B cell (primary cell): Measurements from ENCODE around the gene SLC22A2. TPM values are rescaled to one million over a fixed set of nuclear protein-coding genes. Genes with fewer than 3 reads are reported as not detected.

ENCODE experiments used
- ATAC-seq: fragments of 200-7000 bp; cut with Tn5 transposase; one replicate; pipeline ENCODE4 v1.10.0; 2021; ENCODE audit warnings: low read depth, mild to moderate bottlenecking, moderate number of reproducible peaks, moderate library complexity
- CTCF ChIA-PET: fragments of 350-600 bp; sonication (Branson Sonifier 250); formaldehyde crosslinking; loops from one replicate; lab custom pipeline; 2021; ENCODE audit warnings: antibody characterized with exemption, inconsistent platforms; lab: Charles Lee
- POLR2A ChIA-PET: fragments of 350-600 bp; sonication (Branson Sonifier 250); formaldehyde crosslinking; loops from one replicate; lab custom pipeline; 2021; ENCODE audit warnings: antibody characterized with exemption; lab: Charles Lee
- DNase-seq: peaks from one replicate; pipeline ENCODE4 v3.0.0; 2013
- H2AFZ ChIP-seq: 2 replicates; pipeline ENCODE4 v1.6.1; 2012; ENCODE audit warnings: mild to moderate bottlenecking, low read depth, low read length; ENCODE audit not compliant: insufficient read depth, poor library complexity, severe bottlenecking
- H3K27ac ChIP-seq, 2 donors: 1 replicate in 1 of 2; 2 replicates in 1 of 2; pipeline ENCODE4 v1.5.1; 2012 to 2013; ENCODE audit warnings: low read length in 2 of 2, mild to moderate bottlenecking in 2 of 2, moderate library complexity in 1 of 2
- H3K27me3 ChIP-seq, 4 experiments: fragments of 200-600 bp in 1 of 4; sonication (generic) in 1 of 4; replicated peaks in 1 of 4; 1 replicate in 2 of 4; 2 replicates in 2 of 4; pipeline versions ENCODE4 v1.6.1 to v1.7.0; 2013 to 2016; ENCODE audit warnings: low read length in 3 of 4, mild to moderate bottlenecking in 2 of 4, mixed read lengths in 1 of 4, moderate library complexity in 1 of 4; ENCODE audit not compliant: insufficient read depth in 4 of 4, control insufficient read depth in 3 of 4; ENCODE audit errors: control extremely low read depth in 1 of 4
- H3K36me3 ChIP-seq, 2 experiments: replicated peaks in 1 of 2; 1 replicate in 1 of 2; 2 replicates in 1 of 2; pipeline versions ENCODE4 v1.6.1 to v1.7.1; 2013; ENCODE audit warnings: low read length in 1 of 2; ENCODE audit not compliant: insufficient read depth in 2 of 2, control insufficient read depth in 1 of 2; ENCODE audit errors: control extremely low read depth in 1 of 2, extremely low read depth in 1 of 2
- H3K4me1 ChIP-seq, 2 donors: fragments of 200-600 bp in 1 of 2; sonication (generic) in 1 of 2; 1 replicate in 1 of 2; 2 replicates in 1 of 2; pipeline versions ENCODE4 v1.5.1 to v1.6.1; 2013 to 2017; ENCODE audit warnings: low read length in 2 of 2; ENCODE audit not compliant: control insufficient read depth in 2 of 2, insufficient read depth in 2 of 2
- H3K4me2 ChIP-seq: replicated peaks from 2 replicates; pipeline ENCODE3; 2012; ENCODE audit warnings: mild to moderate bottlenecking, low read depth, low read length; ENCODE audit not compliant: poor library complexity, severe bottlenecking
- H3K4me3 ChIP-seq, 5 experiments: fragments of 200-600 bp in 1 of 5; sonication (generic) in 1 of 5; 1 replicate in 3 of 5; 2 replicates in 2 of 5; pipeline versions ENCODE4 v1.5.1 to v1.7.0; 2011 to 2016; ENCODE audit warnings: low read length in 4 of 5, mild to moderate bottlenecking in 4 of 5, low read depth in 2 of 5, control low read depth in 1 of 5, moderate library complexity in 1 of 5; ENCODE audit not compliant: insufficient read depth in 1 of 5; ENCODE audit errors: control extremely low read depth in 1 of 5, extremely low read depth in 1 of 5
- H3K79me2 ChIP-seq: fragments of 200-600 bp; sonication (generic); one replicate; pipeline ENCODE4 v1.6.0; 2016; ENCODE audit warnings: low read length; ENCODE audit not compliant: control insufficient read depth, insufficient read depth
- H3K9ac ChIP-seq: fragments of 200-600 bp; sonication (generic); 2 replicates; pipeline ENCODE4 v1.6.1; 2017; ENCODE audit warnings: mild to moderate bottlenecking, low read length, moderate library complexity
- H3K9me3 ChIP-seq, 3 donors: one replicate each; pipeline versions ENCODE4 v1.6.1 to v1.7.1; 2013; ENCODE audit warnings: low read length in 2 of 3; ENCODE audit not compliant: control insufficient read depth in 2 of 3, insufficient read depth in 1 of 3; ENCODE audit errors: control extremely low read depth in 1 of 3
- H4K20me1 ChIP-seq: 2 replicates; pipeline ENCODE4 v1.6.0; 2012; ENCODE audit warnings: mild to moderate bottlenecking, low read length; ENCODE audit not compliant: insufficient read depth, control insufficient read depth, poor library complexity, severe bottlenecking
- H3K27ac Mint-ChIP-seq: one replicate; pipeline ENCODE4 v1.8.0; 2021; ENCODE audit warnings: mixed read lengths
- H3K27me3 Mint-ChIP-seq: one replicate; pipeline ENCODE4 v1.8.0; 2021; ENCODE audit warnings: mixed read lengths
- H3K4me1 Mint-ChIP-seq: one replicate; pipeline ENCODE4 v1.8.0; 2021; ENCODE audit warnings: mixed read lengths
- H3K4me3 Mint-ChIP-seq: one replicate; pipeline ENCODE4 v1.8.0; 2021; ENCODE audit warnings: mixed read lengths
- H3K9me3 Mint-ChIP-seq: one replicate; pipeline ENCODE4 v1.8.0; 2022; ENCODE audit warnings: mixed read lengths; ENCODE audit not compliant: insufficient read depth
- CTCF ChIP-seq: fragments of 200-600 bp; IDR thresholded peaks from one replicate; pipeline ENCODE4 v1.8.0; 2022; ENCODE audit warnings: antibody characterized with exemption, mild to moderate bottlenecking
- EZH2 ChIP-seq: IDR thresholded peaks from 2 replicates; pipeline ENCODE4 v1.6.1; 2012; ENCODE audit warnings: borderline replicate concordance, low read depth, mild to moderate bottlenecking, moderate library complexity, low read length; ENCODE audit not compliant: insufficient read depth, poor library complexity, severe bottlenecking
- WGBS: methylation state at CpG from one replicate; pipeline ENCODE4 v1.1.5; 2013; ENCODE audit warnings: missing lambda C conversion rate; ENCODE audit not compliant: insufficient coverage; 5-methylcytosine and 5-hydroxymethylcytosine counted together
- intact Hi-C: fragments of 100-400 bp; cut with micrococcal nuclease; formaldehyde crosslinking; loops from one replicate; pipeline ENCODE4 v1.10.0; 2022
- polyA plus RNA-seq: library from polyadenylated mRNA; depleted of rRNA; stranded (reverse); fragments of >200 nt; gene quantifications from 2 replicates; pipeline ENCODE4 v1.2.3, GENCODE V29; 2012
- total RNA-seq, 2 donors: library from RNA; stranded (reverse); fragments of 120-200 nt in 1 of 2; gene quantifications; 1 replicate in 1 of 2; 2 replicates in 1 of 2; pipeline versions ENCODE4 v1.2.3 to v1.2.4, GENCODE V29; 2013 to 2022

Gene SLC22A2
- total and polyA plus RNA-seq, 2 donors (not counting 1 experiment from before 2014, with no cell fraction given) = not detected

DNA sequence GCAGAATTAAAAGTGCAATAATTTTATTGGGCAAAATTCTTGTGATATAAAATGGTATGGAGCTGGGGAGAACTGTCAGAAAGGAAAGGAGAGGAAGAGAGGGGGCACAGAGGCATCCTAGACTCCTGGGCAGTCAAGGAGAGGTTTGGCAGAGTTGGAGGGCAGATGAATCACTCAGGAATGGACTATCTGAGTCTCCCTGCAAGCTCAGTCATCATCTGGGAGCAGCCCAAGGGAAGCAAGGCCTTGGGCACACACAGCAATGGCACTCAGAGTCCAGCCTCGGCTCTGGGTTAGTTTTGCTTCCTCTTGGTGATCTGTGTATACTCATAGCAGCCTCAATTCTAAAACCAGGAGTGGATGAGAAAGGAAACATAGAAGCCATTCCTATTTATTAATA lies 69.8 kb downstream of the SLC22A2 start:
- H3K27me3 Mint-ChIP-seq = no peaks in the 10 kb centered on the region
- H3K4me3 Mint-ChIP-seq = no peak overlapping the region
- H3K9ac ChIP-seq = no peak overlapping the region
- no peak for DNase-seq
- no peaks in the 10 kb centered on the region for H3K36me3 ChIP-seq
- intact Hi-C loops = no loop called here
- H3K9me3 ChIP-seq = peaks cover 0 to 13% (median 10%) of the 10 kb centered on the region in 3 donors
- H3K27me3 ChIP-seq = no peaks in the 10 kb centered on the region
- H3K4me1 ChIP-seq = no peaks in the 10 kb centered on the region
- no peak overlapping the region for H3K4me2 ChIP-seq
- H2AFZ ChIP-seq = no peak overlapping the region
- no peak overlapping the region for H3K27ac ChIP-seq
- ChIA-PET POLR2A (no interaction called here), CTCF (no interaction called here)
- H4K20me1 ChIP-seq = no peaks in the 10 kb centered on the region
- no peak overlapping the region for H3K27ac Mint-ChIP-seq
- no peaks in the 10 kb centered on the region for H3K4me1 Mint-ChIP-seq
- TF ChIP-seq CTCF (no peak), EZH2 (no peak)
- no peak for ATAC-seq
- no peak overlapping the region for H3K4me3 ChIP-seq
- peaks cover 5% of the 10 kb centered on the region for H3K9me3 Mint-ChIP-seq
- WGBS = no CpG with 5 or more reads among the region's 1 CpG
- no peaks in the 10 kb centered on the region for H3K79me2 ChIP-seq

- no peaks in the 10 kb centered on the region for H3K36me3 ChIP-seq
- no peak for TF ChIP-seq EZH2
- no peak for TF ChIP-seq CTCF
- H3K9me3 ChIP-seq = no peaks in the 10 kb centered on the region
- intact Hi-C loops = no loop called here
- peaks cover 13% of the 10 kb centered on the region for H3K27me3 Mint-ChIP-seq
- ATAC-seq (no peak), DNase-seq (no peak)
- ChIA-PET CTCF (interaction anchor here (1.6 kb wide), 1 partner anchor 10 kb away, joined by 4 read pairs; no protein-coding TSS in a partner anchor), POLR2A (no interaction called here)
- no CpG with 5 or more reads among the region's 1 CpG for WGBS
- H2AFZ ChIP-seq = no peak overlapping the region
- no peak overlapping the region for H3K27ac ChIP-seq
- H3K4me1 ChIP-seq = no peaks in the 10 kb centered on the region
- H3K27me3 ChIP-seq = no peaks in the 10 kb centered on the region
- H3K9me3 Mint-ChIP-seq = no peaks in the 10 kb centered on the region
- H3K9ac ChIP-seq = no peak overlapping the region
- no peak overlapping the region for H3K4me3 ChIP-seq
- no peak overlapping the region for H3K4me2 ChIP-seq
- no peaks in the 10 kb centered on the region for H3K4me1 Mint-ChIP-seq
- no peak overlapping the region for H3K27ac Mint-ChIP-seq
- H3K79me2 ChIP-seq = no peaks in the 10 kb centered on the region
- H3K4me3 Mint-ChIP-seq = no peak overlapping the region
- H4K20me1 ChIP-seq = no peaks in the 10 kb centered on the region
Measured at GRCh38 chr6:160180706-160181105, 77.9 kb downstream of the SLC22A2 start.
